K562 (cell line): ENCODE measurements around the gene HNMT.

Experiments used
- HDAC1 ChIP-seq, 2 experiments: fragments of 450-650 bp; IDR thresholded peaks; 2 replicates each; pipeline ENCODE4 v1.6.1; 2016 to 2017; ENCODE audit warnings: inconsistent platforms in 1 of 2, mild to moderate bottlenecking in 1 of 2, moderate library complexity in 1 of 2
- KAT7 ChIP-seq: sonication (generic); formaldehyde crosslinking; IDR thresholded peaks from 2 replicates; pipeline ENCODE4 v1.8.0; 2022; ENCODE audit warnings: missing genetic modification reagents, mild to moderate bottlenecking, borderline replicate concordance
- TBP ChIP-seq: optimal IDR thresholded peaks from 2 replicates; pipeline ENCODE3; 2011; ENCODE audit warnings: low read depth, low read length, improper control_type of control experiment
- ZNF76 ChIP-seq: fragments of 250-450 bp; sonication (Bioruptor Pico); IDR thresholded peaks from 2 replicates; pipeline ENCODE4 v1.4.0; 2020; ENCODE audit warnings: mild to moderate bottlenecking, moderate library complexity, borderline replicate concordance

DNA sequence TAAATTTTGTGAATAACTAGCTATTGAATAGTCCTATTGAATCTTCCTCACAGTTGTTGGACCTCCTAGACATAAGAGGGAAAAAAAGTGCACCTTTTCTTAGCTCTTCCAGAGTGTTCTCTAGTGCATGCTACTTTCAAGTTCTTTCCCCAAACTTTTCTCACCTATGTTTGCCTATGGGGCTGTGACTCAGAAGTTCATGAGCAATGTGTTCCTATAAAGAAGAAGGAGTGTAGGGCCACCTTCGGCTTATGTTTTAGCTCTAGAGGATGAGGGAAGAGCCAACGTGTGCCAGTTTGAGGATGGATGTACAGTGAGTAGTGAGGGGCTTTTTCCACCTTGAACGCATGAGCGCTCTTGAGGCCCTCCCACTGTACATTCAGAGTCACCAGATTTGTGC is 27.0 kb upstream of the HNMT start:
- TF ChIP-seq TBP, result no peak
- no peak for TF ChIP-seq KAT7 (CRISPR knock-in tag)
- no peak for TF ChIP-seq HDAC1 (IDR thresholded peaks at IDR 0.05)
- TF ChIP-seq ZNF76 (CRISPR knock-in tag), result no peak
